SK-N-MC (cell line): Measurements from ENCODE around the gene FAM98B.

Source experiments
- FOXP2 ChIP-seq: optimal IDR thresholded peaks from 2 replicates; pipeline ENCODE3; 2011; ENCODE audit warnings: mild to moderate bottlenecking, moderate library complexity; ENCODE audit not compliant: insufficient read depth; ENCODE audit errors: extremely low read length, control extremely low read depth
- POLR2AphosphoS5 ChIP-seq: IDR thresholded peaks from 2 replicates; pipeline ENCODE4 v1.6.1; 2012; ENCODE audit warnings: mild to moderate bottlenecking, low read depth, low read length, borderline replicate concordance

DNA sequence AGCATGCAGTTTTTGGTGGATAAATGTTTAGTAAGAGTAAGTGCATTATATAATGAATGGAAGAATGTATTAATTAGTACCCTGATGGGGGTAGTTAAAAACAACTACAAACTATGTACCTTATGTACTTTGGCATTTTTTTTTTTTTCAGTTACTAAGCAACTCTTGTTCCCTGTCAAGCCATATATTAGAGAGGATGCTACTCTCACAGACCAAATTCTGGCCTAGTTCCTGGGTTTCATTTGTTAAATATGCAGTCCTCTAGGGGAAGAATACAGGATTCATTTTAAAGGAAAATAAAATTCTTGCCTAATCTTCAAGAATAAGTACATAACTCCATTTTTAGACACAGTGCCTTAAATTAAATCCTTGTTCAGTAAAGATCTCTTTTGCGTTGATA is 16.9 kb downstream of the FAM98B start:
- TF ChIP-seq FOXP2 (no peak), POLR2AphosphoS5 (no peak)
